Motor neuron (in vitro differentiated cells): ENCODE measurements around the gene BTRC. TPM values are rescaled to one million over a fixed set of nuclear protein-coding genes. Genes with fewer than 3 reads are reported as not detected.
"Not testable (repeated sequence)": the region's sequence is repeated elsewhere in the genome, so short reads cannot be mapped to it uniquely, and the experiment has no call there.

ENCODE experiments used
- ATAC-seq, 8 experiments: fragments of 200-7000 bp; cut with Tn5 transposase; replicated peaks in 6 of 8; 2 replicates each; pipeline ENCODE4 v1.8.0; 2021; ENCODE audit warnings: mild to moderate bottlenecking in 8 of 8, moderate library complexity in 8 of 8
- H3K27ac ChIP-seq, 2 donors: fragments of 250-450 bp; sonication (Bioruptor Pico); 2 replicates each; pipeline ENCODE4 v1.9.0; 2021; ENCODE audit warnings: antibody characterized with exemption in 2 of 2, mild to moderate bottlenecking in 2 of 2, moderate library complexity in 1 of 2
- H3K4me1 ChIP-seq, 2 donors: fragments of 250-450 bp; sonication (Bioruptor Pico); replicated peaks in 1 of 2; 2 replicates each; pipeline ENCODE4 v1.6.1; 2021; ENCODE audit warnings: antibody characterized with exemption in 2 of 2, mild to moderate bottlenecking in 2 of 2, moderate library complexity in 1 of 2
- H3K4me3 ChIP-seq, 5 donors: fragments of 250-450 bp; sonication (Bioruptor Pico); 2 replicates each; pipeline ENCODE4 v1.9.0; 2021; ENCODE audit warnings: antibody characterized with exemption in 5 of 5, mild to moderate bottlenecking in 5 of 5, moderate library complexity in 4 of 5
- WGBS, 10 experiments: fragments of 450-650 bp; shearing (Covaris generic); methylation state at CpG; one replicate each; pipeline ENCODE4 v1.0.0; 2022; 5-methylcytosine and 5-hydroxymethylcytosine counted together
- in situ Hi-C, 9 experiments: fragments of 400-800 bp; cut with MboI; loops; one replicate each; pipeline ENCODE4 v1.15.0; 2021; ENCODE audit warnings: low sequenced_read_pairs in 9 of 9, low pct_unique_long_range_greater_than_20kb in 2 of 9; ENCODE audit not compliant: unreplicated experiment in 9 of 9
- total RNA-seq, 8 experiments: library from RNA; unstranded; fragments of 300-600 nt; gene quantifications; 2 replicates each; pipeline versions ENCODE4 v1.2.3 to v1.2.4, GENCODE V29; 2022

The BTRC gene
- total RNA-seq, 8 experiments from 2014 or later: 18.5 to 27.5 (median 20.1) TPM

DNA sequence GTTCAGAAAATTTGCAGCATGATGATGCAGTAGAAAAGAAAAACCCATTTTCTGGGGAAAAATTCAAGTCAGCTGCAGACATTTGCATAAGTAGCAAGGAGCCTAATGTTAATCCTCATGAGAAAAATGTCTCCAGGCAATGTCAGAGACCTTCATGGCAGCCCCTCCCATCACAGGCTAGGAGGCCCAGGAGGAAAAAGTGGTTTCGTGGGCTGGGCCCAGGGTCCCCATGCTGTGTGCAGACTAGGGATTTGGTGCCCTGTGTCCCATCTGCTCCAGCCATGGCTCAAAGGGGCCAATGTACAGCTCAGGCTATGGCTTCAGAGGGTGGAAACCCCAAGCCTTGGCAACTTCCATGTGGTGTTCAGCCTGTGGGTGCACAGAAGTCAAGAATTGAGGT, 26.5 kb upstream of the BTRC start:
- H3K4me1 ChIP-seq: peaks cover 42 to 54% of the 10 kb centered on the region in 2 donors
- WGBS, 10 experiments: 0 to 80% (median 60%) methylated on average over 1 of the region's 1 CpG; no CpG with 5 or more reads in 5 of the 10 experiments
- H3K4me3 ChIP-seq, in situ Hi-C loops, ATAC-seq, H3K27ac ChIP-seq: not testable (repeated sequence)

DNA sequence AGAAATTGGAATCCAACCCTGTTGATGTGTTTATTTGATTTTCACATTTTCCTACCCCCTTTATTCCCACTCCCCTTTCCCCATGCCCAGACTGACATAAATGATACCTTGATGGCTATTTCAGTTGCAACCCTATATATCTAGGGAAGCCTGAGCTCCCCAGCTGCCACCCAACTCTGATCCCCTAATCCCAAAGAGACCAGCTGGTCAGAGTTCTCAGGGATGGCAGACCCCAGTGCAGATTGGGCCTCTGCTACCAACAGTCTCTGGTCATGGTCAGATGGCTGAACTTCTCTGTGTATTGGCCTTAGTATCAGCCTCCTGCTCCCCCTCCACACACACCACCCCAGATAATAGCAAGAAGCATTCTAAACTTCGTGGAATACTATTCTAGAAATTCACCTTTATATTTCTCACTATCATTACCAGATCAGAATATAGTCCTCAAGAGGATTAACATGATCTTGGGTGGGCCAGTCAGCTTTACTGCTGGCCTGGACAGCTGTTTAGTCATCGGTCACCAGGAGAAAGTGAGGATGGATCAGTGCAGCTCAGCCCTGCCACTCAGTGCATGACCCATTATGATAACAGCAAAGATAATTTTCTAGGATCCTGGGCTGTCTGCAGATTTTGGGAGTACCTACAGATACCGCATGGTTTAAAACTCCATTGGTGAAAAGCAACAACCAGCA, 24.5 kb upstream of the BTRC start:
- ATAC-seq: no peak
- in situ Hi-C loops: no loop called here
- Histone ChIP-seq H3K27ac (peak overlapping the region in 1 of 2 donors; percentile 80), H3K4me3 (no peak overlapping the region), H3K4me1 (peaks cover 30 to 50% of the 10 kb centered on the region in 2 donors)
- 62 to 90% (median 79%) methylated on average over 1 to 3 of the region's 3 CpGs; no CpG with 5 or more reads in 6 of the 10 experiments for WGBS, 10 experiments

DNA sequence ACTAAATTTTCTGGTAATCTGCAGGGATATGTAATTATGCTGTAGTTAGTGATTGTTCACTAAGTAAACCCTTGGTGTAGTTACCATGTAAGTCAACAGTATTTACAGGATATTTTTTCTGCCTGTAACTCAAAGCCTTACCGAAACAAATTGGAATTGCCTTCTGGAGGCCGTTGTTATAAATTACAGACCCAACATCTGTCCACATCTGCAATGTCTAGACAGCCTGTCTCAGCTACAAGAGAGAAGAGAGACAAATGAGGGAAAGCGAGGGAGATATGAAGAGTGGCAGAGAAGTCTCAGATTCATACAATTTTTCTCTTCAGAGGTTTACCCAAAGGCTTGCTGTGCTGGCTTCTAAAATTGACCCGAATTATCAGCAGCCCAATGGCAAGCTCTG, 23.7 kb upstream of the BTRC start:
- in situ Hi-C loops: no loop called here
- H3K27ac ChIP-seq: peak overlapping the region; percentile 62 to 80
- WGBS, 10 experiments: 0 to 100% (median 80%) methylated on average over 1 to 4 of the region's 4 CpGs; no CpG with 5 or more reads in 3 of the 10 experiments
- ATAC-seq: no peak
- H3K4me1 ChIP-seq: peaks cover 30 to 50% of the 10 kb centered on the region in 2 donors
- peak overlapping the region in 1 of 5 donors; percentile 4 for H3K4me3 ChIP-seq

GRCh38 chr10:101330631-101331225, 23.2 kb upstream of the BTRC start:
- peak; percentile 96 to 100 (median 98) for ATAC-seq
- peaks cover 30 to 50% of the 10 kb centered on the region in 2 donors for H3K4me1 ChIP-seq
- peak overlapping the region in 1 of 5 donors; percentile 4 for H3K4me3 ChIP-seq
- peak overlapping the region; percentile 62 to 80 for H3K27ac ChIP-seq
- 0 to 40% (median 21%) methylated on average over 3 to 11 of the region's 14 CpGs; no CpG with 5 or more reads in 3 of the 10 experiments for WGBS, 10 experiments
- in situ Hi-C loops: no loop called here

GRCh38 chr10:101331956-101332355, 22.0 kb upstream of the BTRC start:
- ATAC-seq: peak in 5 of 8 experiments; percentile 21 to 59 (median 29)
- Histone ChIP-seq H3K4me1 (peaks cover 30 to 50% of the 10 kb centered on the region in 2 donors), H3K27ac (peak overlapping the region; percentile 72 to 80), H3K4me3 (no peak overlapping the region)
- 37 to 92% (median 59%) methylated on average over 1 to 2 of the region's 2 CpGs; no CpG with 5 or more reads in 5 of the 10 experiments for WGBS, 10 experiments
- in situ Hi-C loops: no loop called here

GRCh38 chr10:101334259-101334658, 19.7 kb upstream of the BTRC start:
- H3K4me3 ChIP-seq, ATAC-seq, H3K27ac ChIP-seq, in situ Hi-C loops: not testable (repeated sequence)
- peaks cover 29 to 41% of the 10 kb centered on the region in 2 donors for H3K4me1 ChIP-seq
- 87 to 100% (median 96%) methylated on average over 2 to 3 of the region's 5 CpGs; no CpG with 5 or more reads in 7 of the 10 experiments for WGBS, 10 experiments

DNA sequence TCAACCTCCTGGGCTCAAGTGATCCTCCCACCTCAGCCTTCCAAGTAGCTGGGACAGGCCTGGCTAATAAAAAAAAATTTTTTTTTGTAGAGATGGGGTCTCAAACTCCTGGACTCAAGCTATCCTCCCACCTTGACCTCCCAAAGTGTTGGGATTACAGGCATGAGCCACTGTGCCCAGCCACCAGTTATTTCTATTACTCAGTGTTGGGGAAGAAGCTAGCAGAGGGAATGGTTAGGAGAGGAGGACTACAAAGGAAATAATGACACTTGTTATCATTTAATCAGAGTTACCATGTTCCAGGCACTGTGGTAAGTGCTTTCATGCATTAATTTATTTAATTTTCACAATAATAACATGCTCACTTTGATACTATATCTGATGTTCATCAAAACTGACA, 17.6 kb upstream of the BTRC start:
- Histone ChIP-seq H3K27ac (no peak overlapping the region), H3K4me3 (no peak overlapping the region), H3K4me1 (peaks cover 14 to 20% of the 10 kb centered on the region in 2 donors)
- no peak for ATAC-seq
- in situ Hi-C loops: no loop called here

DNA sequence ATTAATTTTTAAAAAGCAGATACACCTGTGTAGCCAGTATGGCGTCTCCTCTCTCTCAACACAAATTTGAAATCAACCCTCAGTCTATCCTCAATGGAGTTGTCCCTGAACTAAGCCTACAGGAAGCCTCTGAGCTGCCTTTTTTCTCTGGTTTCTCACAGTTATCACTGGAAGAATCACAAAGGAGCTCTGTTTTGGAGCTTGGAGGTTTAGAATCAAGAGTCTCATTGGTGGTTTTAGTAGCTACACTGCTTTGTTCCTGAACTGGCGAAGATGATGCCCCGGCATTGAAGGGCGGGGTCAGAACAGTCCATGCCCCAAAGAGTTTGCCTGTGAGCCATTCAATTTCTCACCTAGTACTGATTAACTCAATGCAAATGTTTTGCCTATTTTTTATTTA, 16.1 kb upstream of the BTRC start:
- Histone ChIP-seq H3K27ac (no peak overlapping the region), H3K4me3 (no peak overlapping the region), H3K4me1 (peaks cover 0 to 5% of the 10 kb centered on the region in 2 donors)
- ATAC-seq: no peak
- in situ Hi-C loops: no loop called here
- WGBS, 10 experiments: 33 to 100% (median 94%) methylated on average over 1 to 4 of the region's 4 CpGs; no CpG with 5 or more reads in 4 of the 10 experiments

GRCh38 chr10:101341438-101341837, 12.5 kb upstream of the BTRC start:
- in situ Hi-C loops: no loop called here
- no peaks in the 10 kb centered on the region for H3K4me1 ChIP-seq
- no peak for ATAC-seq
- no peak overlapping the region for H3K27ac ChIP-seq
- H3K4me3 ChIP-seq: no peak overlapping the region

- 35 to 94% (median 80%) methylated on average over 1 to 3 of the region's 3 CpGs; no CpG with 5 or more reads in 1 of the 10 experiments for WGBS, 10 experiments
These were observed 7.8 kb upstream of the BTRC start for GRCh38 chr10:101346177-101346576.

DNA sequence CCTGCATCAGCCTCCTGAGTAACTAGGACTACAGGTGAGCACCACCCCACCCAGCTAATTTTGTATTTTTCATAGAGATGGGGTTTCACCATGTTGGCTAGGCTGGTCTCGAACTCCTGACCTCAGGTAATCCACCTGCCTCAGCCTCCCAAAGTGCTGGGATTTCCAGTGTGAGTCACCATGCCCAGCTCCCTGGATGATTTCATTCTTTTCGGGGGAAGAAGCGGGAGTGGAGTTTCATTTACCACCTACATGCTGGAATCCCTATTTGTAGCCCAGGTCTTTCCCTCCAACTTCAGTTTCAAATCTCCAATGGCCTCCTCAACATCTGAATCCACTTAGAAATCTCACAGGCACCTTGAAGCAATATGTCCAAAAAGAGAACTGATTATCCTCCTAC, 2.9 kb upstream of the BTRC start:
- ATAC-seq: no peak
- Histone ChIP-seq H3K27ac (no peak overlapping the region), H3K4me3 (no peak overlapping the region), H3K4me1 (peaks cover 3 to 8% of the 10 kb centered on the region in 2 donors)
- in situ Hi-C loops: no loop called here
- 83 to 100% (median 94%) methylated on average over 1 to 2 of the region's 3 CpGs; no CpG with 5 or more reads in 5 of the 10 experiments for WGBS, 10 experiments

More at GRCh38 chr10:101346177-101346576, 7.8 kb upstream of the BTRC start:
- no peak overlapping the region for H3K27ac ChIP-seq
- H3K4me1 ChIP-seq: no peaks in the 10 kb centered on the region
- in situ Hi-C loops: no loop called here
- no peak overlapping the region for H3K4me3 ChIP-seq
- ATAC-seq: no peak

DNA sequence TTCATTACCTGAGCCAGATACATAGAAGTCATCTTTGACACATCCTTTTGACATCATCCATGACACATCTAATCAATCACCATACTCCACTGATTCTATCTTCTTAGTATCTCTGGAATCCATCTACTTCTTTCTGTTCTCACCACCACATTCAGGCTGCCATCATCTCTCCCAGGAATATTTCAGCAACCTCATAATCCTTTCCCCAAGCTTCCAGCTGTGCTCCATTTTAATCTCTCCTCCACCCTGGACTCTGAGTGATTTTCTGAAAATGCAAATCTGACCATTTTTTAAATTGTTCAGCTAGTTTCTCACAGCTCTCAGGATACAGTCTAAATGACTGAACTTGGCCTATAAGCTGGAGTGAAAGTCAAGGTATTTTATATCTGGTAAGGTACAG, 2.5 kb upstream of the BTRC start:
- peaks cover 3 to 8% of the 10 kb centered on the region in 2 donors for H3K4me1 ChIP-seq
- no peak for ATAC-seq
- in situ Hi-C loops: no loop called here
- H3K4me3 ChIP-seq: no peak overlapping the region
- H3K27ac ChIP-seq: no peak overlapping the region

DNA sequence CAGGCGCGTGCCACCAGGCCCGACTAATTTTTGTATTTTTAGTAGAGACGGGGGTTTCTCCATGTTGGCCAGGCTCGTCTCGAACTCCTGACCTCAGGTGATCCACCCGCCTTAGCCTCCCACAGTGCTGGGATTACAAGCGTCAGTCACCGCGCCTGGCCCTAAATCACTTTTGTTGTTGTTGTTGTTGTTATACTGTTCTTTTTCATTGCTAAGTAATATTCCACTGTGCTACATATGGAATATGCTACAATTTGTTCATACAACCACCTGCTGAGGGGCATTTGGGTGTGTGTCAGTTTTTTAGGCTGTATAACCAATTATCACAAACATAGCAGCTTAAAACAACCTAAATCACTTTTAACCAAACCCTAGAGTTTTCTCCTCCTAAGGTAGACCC, 1.1 kb upstream of the BTRC start:
- H3K4me1 ChIP-seq, H3K4me3 ChIP-seq, ATAC-seq, in situ Hi-C loops, H3K27ac ChIP-seq: not testable (repeated sequence)
- 86 to 100% (median 92%) methylated on average over 3 to 6 of the region's 10 CpGs; no CpG with 5 or more reads in 3 of the 10 experiments for WGBS, 10 experiments
